ENCODE results near the gene ZNF808.
A peak's percentile ranks its signal among the peaks of the same experiment; 100 is the strongest.
"Not testable (repeated sequence)": the region's sequence is repeated elsewhere in the genome, so short reads cannot be mapped to it uniquely, and the experiment has no call there.

Gene ZNF808

DNA sequence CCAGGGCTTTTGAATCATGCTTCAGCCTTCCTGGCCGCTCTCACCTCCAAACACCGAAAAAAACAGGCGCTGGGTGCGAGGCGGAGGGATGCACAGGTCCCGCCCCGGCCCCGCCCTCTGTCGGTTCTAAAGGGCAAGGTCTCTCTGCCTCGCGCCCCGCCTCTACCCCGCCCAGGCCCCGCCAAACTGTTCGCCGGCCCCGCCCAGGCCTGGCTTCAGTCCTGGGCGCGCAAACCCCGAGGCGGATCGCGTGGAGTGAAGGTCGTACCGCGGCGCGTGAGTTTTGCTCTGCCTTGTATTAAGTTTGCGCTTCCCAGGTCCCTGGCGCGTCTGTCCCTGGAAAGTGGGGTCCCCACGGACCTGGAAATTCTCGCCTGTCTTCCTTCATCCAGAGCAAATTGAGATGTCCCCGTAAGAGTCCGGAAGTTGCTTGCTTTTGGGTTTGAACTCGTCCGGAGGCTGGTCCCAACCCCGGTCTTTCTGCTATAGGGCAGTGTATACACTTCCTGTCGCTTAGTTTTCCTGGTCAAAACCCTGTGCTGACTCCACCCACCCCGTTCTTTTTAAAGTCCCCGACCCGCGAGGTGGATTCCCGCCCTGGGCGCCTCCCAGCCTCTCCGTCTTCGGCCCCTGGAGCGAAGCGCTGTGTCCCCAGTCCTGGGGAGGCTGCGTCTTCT lies 8.4 kb downstream of the ZNF808 start:
- Histone ChIP-seq H3K27ac (ENCODE audit: low read depth, low read length) (peak overlapping the region; percentile 79), H3K36me3 (ENCODE audit: control insufficient read depth, low read length) (peaks cover 19% of the 10 kb centered on the region), H3K4me2 (ENCODE audit: low read length) (peak overlapping the region; percentile 97)

DNA sequence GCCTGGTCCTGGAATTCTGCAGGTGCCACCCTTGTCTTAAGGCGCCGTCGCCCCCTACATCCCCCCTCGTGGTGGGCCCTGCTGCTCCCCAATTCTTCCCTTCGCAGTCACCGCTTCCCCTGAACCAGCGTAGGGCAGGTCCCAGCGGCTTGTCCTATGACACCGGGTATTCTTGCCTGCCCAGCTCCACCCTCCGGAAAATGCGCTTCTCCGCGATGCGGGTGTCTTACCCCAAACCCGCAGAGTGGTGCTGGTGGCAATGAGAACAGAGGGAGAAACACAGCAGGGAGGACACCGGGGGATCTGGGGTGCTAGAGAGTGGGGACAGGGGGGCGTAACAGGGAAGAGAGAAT lies 9.0 kb downstream of the ZNF808 start:
- H3F3A ChIP-seq (ENCODE audit: control insufficient read depth, insufficient read depth): peaks cover 6% of the 10 kb centered on the region; the same call in 1 of the 2 replicates
- H4K20me1 ChIP-seq (ENCODE audit: control insufficient read depth, insufficient read depth, low read depth, low read length): no peaks in the 10 kb centered on the region
- H3K4me1 ChIP-seq (ENCODE audit: control insufficient read depth, low read length): peaks cover 13% of the 10 kb centered on the region
- H3K27me3 ChIP-seq (ENCODE audit: control insufficient read depth, low read length): no peaks in the 10 kb centered on the region
- H3K4me3 ChIP-seq (ENCODE audit: low read length): peak overlapping the region; percentile 84
- H3K4me2 ChIP-seq (ENCODE audit: low read length): peak overlapping the region; percentile 97
- peaks cover 19% of the 10 kb centered on the region for H3K36me3 ChIP-seq (ENCODE audit: control insufficient read depth, low read length)
- H3K79me2 ChIP-seq (ENCODE audit: control insufficient read depth, low read length): peaks cover 64% of the 10 kb centered on the region
- peak overlapping the region; percentile 79 for H3K27ac ChIP-seq (ENCODE audit: low read depth, low read length)
- H3K9me3 ChIP-seq (ENCODE audit: control insufficient read depth, insufficient read depth, low read length): no peaks in the 10 kb centered on the region
- H3K9me2 ChIP-seq (replicated peaks; ENCODE audit: control insufficient read depth, low read length): no peaks in the 10 kb centered on the region
- TF ChIP-seq, protein P1, sequence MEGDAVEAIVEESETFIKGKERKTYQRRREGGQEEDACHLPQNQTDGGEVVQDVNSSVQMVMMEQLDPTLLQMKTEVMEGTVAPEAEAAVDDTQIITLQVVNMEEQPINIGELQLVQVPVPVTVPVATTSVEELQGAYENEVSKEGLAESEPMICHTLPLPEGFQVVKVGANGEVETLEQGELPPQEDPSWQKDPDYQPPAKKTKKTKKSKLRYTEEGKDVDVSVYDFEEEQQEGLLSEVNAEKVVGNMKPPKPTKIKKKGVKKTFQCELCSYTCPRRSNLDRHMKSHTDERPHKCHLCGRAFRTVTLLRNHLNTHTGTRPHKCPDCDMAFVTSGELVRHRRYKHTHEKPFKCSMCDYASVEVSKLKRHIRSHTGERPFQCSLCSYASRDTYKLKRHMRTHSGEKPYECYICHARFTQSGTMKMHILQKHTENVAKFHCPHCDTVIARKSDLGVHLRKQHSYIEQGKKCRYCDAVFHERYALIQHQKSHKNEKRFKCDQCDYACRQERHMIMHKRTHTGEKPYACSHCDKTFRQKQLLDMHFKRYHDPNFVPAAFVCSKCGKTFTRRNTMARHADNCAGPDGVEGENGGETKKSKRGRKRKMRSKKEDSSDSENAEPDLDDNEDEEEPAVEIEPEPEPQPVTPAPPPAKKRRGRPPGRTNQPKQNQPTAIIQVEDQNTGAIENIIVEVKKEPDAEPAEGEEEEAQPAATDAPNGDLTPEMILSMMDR (IDR thresholded peaks at IDR 0.05; ENCODE audit: low read depth, low read length, poor library complexity, severe bottlenecking): no peak
- no peak for TF ChIP-seq EZH2phosphoT487 (IDR thresholded peaks at IDR 0.05; ENCODE audit: borderline replicate concordance, low read length)

More for the DNA sequence above, 8.4 kb downstream of the ZNF808 start:
- no peaks in the 10 kb centered on the region for H3K9me2 ChIP-seq (replicated peaks; ENCODE audit: control insufficient read depth, low read length)
- no peaks in the 10 kb centered on the region for H3K9me3 ChIP-seq (ENCODE audit: control insufficient read depth, insufficient read depth, low read length)
- peaks cover 6% of the 10 kb centered on the region; the same call in 1 of the 2 replicates for H3F3A ChIP-seq (ENCODE audit: control insufficient read depth, insufficient read depth)
- H3K27me3 ChIP-seq (ENCODE audit: control insufficient read depth, low read length): no peaks in the 10 kb centered on the region
- no peak for TF ChIP-seq EZH2phosphoT487 (IDR thresholded peaks at IDR 0.05; ENCODE audit: borderline replicate concordance, low read length)
- H3K79me2 ChIP-seq (ENCODE audit: control insufficient read depth, low read length): peaks cover 61% of the 10 kb centered on the region
- H3K4me1 ChIP-seq (ENCODE audit: control insufficient read depth, low read length): peaks cover 13% of the 10 kb centered on the region
- peak overlapping the region; percentile 84 for H3K4me3 ChIP-seq (ENCODE audit: low read length)
- H4K20me1 ChIP-seq (ENCODE audit: control insufficient read depth, insufficient read depth, low read depth, low read length): no peaks in the 10 kb centered on the region

DNA sequence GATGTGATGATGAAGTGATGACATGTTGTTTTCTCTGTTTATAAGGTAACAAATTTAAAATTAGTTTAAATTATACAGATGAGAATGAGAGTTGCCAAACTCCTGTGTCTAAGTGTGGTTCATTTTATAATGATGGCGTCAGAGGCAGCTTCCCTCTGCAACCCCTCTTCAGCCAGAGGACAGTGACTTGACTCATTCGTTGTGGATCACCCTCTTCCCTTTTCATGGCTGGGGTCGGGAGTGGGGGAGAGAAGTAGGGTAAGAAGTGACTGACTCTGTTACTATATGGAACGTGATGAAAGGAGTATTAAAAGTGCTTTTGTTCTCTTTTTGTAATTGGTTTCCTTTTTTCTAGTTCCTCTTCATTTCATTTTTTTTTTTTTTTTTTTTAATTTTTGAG lies 11.3 kb downstream of the ZNF808 start:
- not testable (repeated sequence) for H4K20me1 ChIP-seq (ENCODE audit: control insufficient read depth, insufficient read depth, low read depth, low read length); H3K9me3 ChIP-seq (ENCODE audit: control insufficient read depth, insufficient read depth, low read length); H3K9me2 ChIP-seq (replicated peaks; ENCODE audit: control insufficient read depth, low read length); H3K27ac ChIP-seq (ENCODE audit: low read depth, low read length); H3K27me3 ChIP-seq (ENCODE audit: control insufficient read depth, low read length); H3K4me2 ChIP-seq (ENCODE audit: low read length); H3K4me3 ChIP-seq (ENCODE audit: low read length); H3F3A ChIP-seq (ENCODE audit: control insufficient read depth, insufficient read depth)
- H3K4me1 ChIP-seq (ENCODE audit: control insufficient read depth, low read length): peaks cover 13% of the 10 kb centered on the region
- peaks cover 25% of the 10 kb centered on the region for H3K36me3 ChIP-seq (ENCODE audit: control insufficient read depth, low read length)
- H3K79me2 ChIP-seq (ENCODE audit: control insufficient read depth, low read length): peaks cover 59% of the 10 kb centered on the region

DNA sequence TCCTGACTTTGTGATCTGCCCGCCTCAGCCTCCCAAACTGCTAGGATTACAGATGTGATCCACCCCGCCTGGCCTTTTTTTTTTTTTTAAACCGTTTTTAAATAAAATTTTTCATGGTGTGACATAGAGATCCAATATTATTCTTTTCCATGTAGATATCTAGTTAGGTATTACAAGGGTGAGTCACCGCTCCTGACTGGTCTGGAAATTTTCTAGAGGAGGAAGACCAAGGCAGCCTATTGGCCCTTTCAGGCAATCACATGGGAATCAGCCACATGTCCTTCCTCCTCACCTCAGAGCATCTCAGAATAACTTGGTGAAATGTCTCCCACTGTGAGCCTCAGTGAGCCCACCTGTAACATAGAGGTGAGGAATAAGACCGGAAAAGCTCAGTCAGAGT lies 13.7 kb downstream of the ZNF808 start:
- not testable (repeated sequence) for H3K9me2 ChIP-seq (replicated peaks; ENCODE audit: control insufficient read depth, low read length); H3K9me3 ChIP-seq (ENCODE audit: control insufficient read depth, insufficient read depth, low read length); H3K4me3 ChIP-seq (ENCODE audit: low read length); H4K20me1 ChIP-seq (ENCODE audit: control insufficient read depth, insufficient read depth, low read depth, low read length); H3K27me3 ChIP-seq (ENCODE audit: control insufficient read depth, low read length); H3F3A ChIP-seq (ENCODE audit: control insufficient read depth, insufficient read depth); H3K4me1 ChIP-seq (ENCODE audit: control insufficient read depth, low read length); H3K4me2 ChIP-seq (ENCODE audit: low read length); H3K27ac ChIP-seq (ENCODE audit: low read depth, low read length)
- H3K79me2 ChIP-seq (ENCODE audit: control insufficient read depth, low read length): peaks cover 52% of the 10 kb centered on the region
- H3K36me3 ChIP-seq (ENCODE audit: control insufficient read depth, low read length): peaks cover 41% of the 10 kb centered on the region

DNA sequence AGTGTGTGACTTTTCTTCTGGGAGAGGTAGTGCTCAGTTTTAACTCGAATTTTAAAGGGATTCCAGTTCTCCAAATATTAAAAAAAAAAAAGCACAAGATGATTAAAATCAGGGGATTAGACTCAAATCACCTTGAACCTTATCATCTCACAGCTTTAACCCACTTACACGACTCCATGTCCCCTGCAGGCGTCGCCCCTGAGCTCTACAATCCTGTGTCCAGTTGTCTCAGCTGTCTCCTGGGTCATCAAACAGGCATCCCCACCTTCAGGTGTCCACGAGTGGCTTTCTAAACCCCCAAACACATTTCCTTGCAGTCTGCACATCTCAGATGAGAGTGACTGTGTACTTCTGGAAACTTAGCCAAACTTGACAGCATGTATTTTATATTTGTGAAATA lies 14.1 kb downstream of the ZNF808 start:
- Histone ChIP-seq H3F3A (ENCODE audit: control insufficient read depth, insufficient read depth) (no peaks in the 10 kb centered on the region), H4K20me1 (ENCODE audit: control insufficient read depth, insufficient read depth, low read depth, low read length) (no peaks in the 10 kb centered on the region), H3K27me3 (ENCODE audit: control insufficient read depth, low read length) (no peaks in the 10 kb centered on the region), H3K4me3 (ENCODE audit: low read length) (no peak overlapping the region), H3K4me1 (ENCODE audit: control insufficient read depth, low read length) (peaks cover 7% of the 10 kb centered on the region), H3K9me3 (ENCODE audit: control insufficient read depth, insufficient read depth, low read length) (no peaks in the 10 kb centered on the region), H3K79me2 (ENCODE audit: control insufficient read depth, low read length) (peaks cover 47% of the 10 kb centered on the region), H3K9me2 (replicated peaks; ENCODE audit: control insufficient read depth, low read length) (no peaks in the 10 kb centered on the region), H3K4me2 (ENCODE audit: low read length) (no peak overlapping the region), H3K27ac (ENCODE audit: low read depth, low read length) (no peak overlapping the region), H3K36me3 (ENCODE audit: control insufficient read depth, low read length) (peaks cover 45% of the 10 kb centered on the region)
- TF ChIP-seq, protein P1 (IDR thresholded peaks at IDR 0.05; ENCODE audit: low read depth, low read length, poor library complexity, severe bottlenecking): no peak
- no peak for TF ChIP-seq EZH2phosphoT487 (IDR thresholded peaks at IDR 0.05; ENCODE audit: borderline replicate concordance, low read length)

DNA sequence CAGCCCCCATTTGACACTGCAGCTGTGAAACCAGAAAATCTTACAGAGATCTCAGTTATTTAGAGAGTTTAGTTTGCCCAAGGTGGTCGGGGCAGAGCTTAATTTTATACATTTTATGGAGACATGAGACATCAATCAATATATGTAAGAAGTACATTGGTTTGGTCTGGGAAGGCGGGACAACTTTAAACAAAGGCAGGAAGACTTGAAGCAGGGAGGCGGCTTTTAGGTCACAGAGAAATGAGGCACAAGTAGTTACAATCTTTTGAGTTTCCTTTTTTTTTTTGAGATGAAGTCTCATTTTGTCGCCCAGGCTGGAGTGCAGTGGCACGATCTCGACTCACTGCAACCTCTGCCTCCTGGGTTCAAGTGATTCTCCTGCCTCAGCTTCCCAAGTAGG lies 15.1 kb downstream of the ZNF808 start:
- H3K27me3 ChIP-seq (ENCODE audit: control insufficient read depth, low read length); H4K20me1 ChIP-seq (ENCODE audit: control insufficient read depth, insufficient read depth, low read depth, low read length); H3K9me2 ChIP-seq (replicated peaks; ENCODE audit: control insufficient read depth, low read length); H3K4me2 ChIP-seq (ENCODE audit: low read length); H3K27ac ChIP-seq (ENCODE audit: low read depth, low read length); H3K4me1 ChIP-seq (ENCODE audit: control insufficient read depth, low read length); H3F3A ChIP-seq (ENCODE audit: control insufficient read depth, insufficient read depth); H3K4me3 ChIP-seq (ENCODE audit: low read length); H3K9me3 ChIP-seq (ENCODE audit: control insufficient read depth, insufficient read depth, low read length): not testable (repeated sequence)
- Histone ChIP-seq H3K36me3 (ENCODE audit: control insufficient read depth, low read length) (peaks cover 50% of the 10 kb centered on the region), H3K79me2 (ENCODE audit: control insufficient read depth, low read length) (peaks cover 38% of the 10 kb centered on the region)

Measured in DOHH2 (cell line).